NCI-H345 treated with DMSO at 0.1 percent for 48 hours (cell line): Measurements from ENCODE around the gene NCOA3.
"Not testable (repeated sequence)": the region's sequence is repeated elsewhere in the genome, so short reads cannot be mapped to it uniquely, and the experiment has no call there.

Source experiments
- DNase-seq: peaks from one replicate; lab custom pipeline; 2025; ENCODE audit not compliant: unreplicated experiment; lab: John Stamatoyannopoulos, UW

Gene NCOA3

GRCh38 chr20:47534405-47534804, 32.7 kb downstream of the NCOA3 start:
- no peak for DNase-seq

GRCh38 chr20:47535088-47535487, 33.4 kb downstream of the NCOA3 start:
- DNase-seq: no peak

GRCh38 chr20:47535994-47536393, 34.3 kb downstream of the NCOA3 start:
- no peak for DNase-seq

- no peak for DNase-seq
Measured at GRCh38 chr20:47540443-47541354, 39.0 kb downstream of the NCOA3 start.

GRCh38 chr20:47541355-47541922, 39.8 kb downstream of the NCOA3 start:
- no peak for DNase-seq

GRCh38 chr20:47543006-47543431, 41.3 kb downstream of the NCOA3 start:
- DNase-seq: no peak

- DNase-seq: no peak
Measured at GRCh38 chr20:47544240-47544639, 42.6 kb downstream of the NCOA3 start.

- no peak for DNase-seq
Measured at GRCh38 chr20:47544852-47545251, 43.2 kb downstream of the NCOA3 start.

- DNase-seq: no peak
Measured at GRCh38 chr20:47545499-47545898, 43.8 kb downstream of the NCOA3 start.

- no peak for DNase-seq
Measured at GRCh38 chr20:47546184-47547033, 44.7 kb downstream of the NCOA3 start.

GRCh38 chr20:47547034-47547387, 45.3 kb downstream of the NCOA3 start:
- DNase-seq: no peak

GRCh38 chr20:47549671-47550070, 48.0 kb downstream of the NCOA3 start:
- DNase-seq: no peak

GRCh38 chr20:47551222-47551621, 49.5 kb downstream of the NCOA3 start:
- no peak for DNase-seq

GRCh38 chr20:47551841-47552240, 50.2 kb downstream of the NCOA3 start:
- no peak for DNase-seq

- no peak for DNase-seq
Measured at GRCh38 chr20:47552996-47553395, 51.3 kb downstream of the NCOA3 start.

- not testable (repeated sequence) for DNase-seq
Measured at GRCh38 chr20:47553594-47554235, 52.0 kb downstream of the NCOA3 start.

- DNase-seq: not testable (repeated sequence)
Measured at GRCh38 chr20:47554283-47554682, 52.6 kb downstream of the NCOA3 start.

GRCh38 chr20:47557218-47557617, 55.5 kb downstream of the NCOA3 start:
- DNase-seq: no peak

- no peak for DNase-seq
Measured at GRCh38 chr20:47557791-47558190, 56.1 kb downstream of the NCOA3 start.

GRCh38 chr20:47558295-47559066, 56.8 kb downstream of the NCOA3 start:
- DNase-seq: no peak
